ENCODE results near the gene LIMA1. TPM values are rescaled to one million over a fixed set of nuclear protein-coding genes. Genes with fewer than 3 reads are reported as not detected.
A peak's percentile ranks its signal among the peaks of the same experiment; 100 is the strongest.

LIMA1 gene
- total RNA-seq, 2 donors from 2014 or later = 20.1 to 26.0 TPM

DNA sequence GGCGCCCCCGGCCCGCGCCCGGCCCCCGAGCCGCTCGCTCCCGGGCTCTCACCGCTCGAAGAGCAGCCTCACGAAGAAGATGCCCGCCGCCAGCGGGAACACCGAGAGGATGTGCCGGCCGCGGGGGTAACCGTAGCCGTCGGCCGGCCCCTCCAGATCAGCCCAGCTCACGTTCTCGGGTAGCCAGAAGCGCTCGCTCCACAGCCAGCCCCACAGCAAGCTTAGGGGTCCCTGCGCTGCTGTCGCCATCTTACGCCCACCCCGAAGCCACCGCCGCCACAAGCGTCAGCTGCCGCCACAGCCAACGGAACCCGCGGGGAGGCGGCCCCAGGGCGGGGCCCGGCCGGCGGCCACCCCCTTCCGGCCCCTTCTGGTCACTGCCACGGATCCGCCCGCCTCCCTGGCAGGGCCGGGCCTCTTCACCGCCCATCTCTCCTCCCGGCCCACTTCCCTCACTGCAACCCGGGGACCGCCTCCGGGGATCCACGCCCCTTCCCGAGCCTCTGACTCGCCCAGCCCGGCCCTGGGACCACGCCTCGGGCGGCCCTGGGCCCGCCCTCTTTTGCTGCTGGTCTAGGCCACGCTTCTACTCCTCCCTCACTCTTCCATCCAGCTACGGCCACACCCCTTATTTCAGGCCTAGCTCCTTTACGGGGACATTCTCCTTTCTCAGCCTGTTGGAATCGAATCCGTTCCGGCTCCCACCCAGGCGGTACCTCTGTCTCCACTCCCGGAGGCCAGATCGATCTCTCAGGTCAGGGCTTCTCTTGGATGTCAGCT lies 116.1 kb downstream of the LIMA1 start, which contains the start of gene CERS5:
CERS5 (minus strand) TSS at position 321 of the 780 bp plus-strand sequence; CDS start at position 249, 72 bp downstream.
- H3K4me3 Mint-ChIP-seq = peak within 1 kb of the TSS; percentile 96
- H3K4me1 ChIP-seq (ENCODE audit: control insufficient read depth, insufficient read depth, low read length) = no peaks in the 10 kb centered on the region
- peaks cover 10% of the 10 kb centered on the region for H3K36me3 Mint-ChIP-seq (ENCODE audit: low read depth)
- peak; percentile 100 for DNase-seq
- peak within 1 kb of the TSS; percentile 97 for H3K27ac Mint-ChIP-seq
- TF ChIP-seq, protein P1, sequence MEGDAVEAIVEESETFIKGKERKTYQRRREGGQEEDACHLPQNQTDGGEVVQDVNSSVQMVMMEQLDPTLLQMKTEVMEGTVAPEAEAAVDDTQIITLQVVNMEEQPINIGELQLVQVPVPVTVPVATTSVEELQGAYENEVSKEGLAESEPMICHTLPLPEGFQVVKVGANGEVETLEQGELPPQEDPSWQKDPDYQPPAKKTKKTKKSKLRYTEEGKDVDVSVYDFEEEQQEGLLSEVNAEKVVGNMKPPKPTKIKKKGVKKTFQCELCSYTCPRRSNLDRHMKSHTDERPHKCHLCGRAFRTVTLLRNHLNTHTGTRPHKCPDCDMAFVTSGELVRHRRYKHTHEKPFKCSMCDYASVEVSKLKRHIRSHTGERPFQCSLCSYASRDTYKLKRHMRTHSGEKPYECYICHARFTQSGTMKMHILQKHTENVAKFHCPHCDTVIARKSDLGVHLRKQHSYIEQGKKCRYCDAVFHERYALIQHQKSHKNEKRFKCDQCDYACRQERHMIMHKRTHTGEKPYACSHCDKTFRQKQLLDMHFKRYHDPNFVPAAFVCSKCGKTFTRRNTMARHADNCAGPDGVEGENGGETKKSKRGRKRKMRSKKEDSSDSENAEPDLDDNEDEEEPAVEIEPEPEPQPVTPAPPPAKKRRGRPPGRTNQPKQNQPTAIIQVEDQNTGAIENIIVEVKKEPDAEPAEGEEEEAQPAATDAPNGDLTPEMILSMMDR (conservative IDR thresholded peaks at IDR 0.05) = peak; percentile 58
- WGBS, 2 experiments (ENCODE audit: insufficient coverage in 1 of 2, insufficient read length in 1 of 2) = 0% methylated on average over 50 to 70 of the region's 70 CpGs
- H3K9me3 ChIP-seq (ENCODE audit: control insufficient read depth, low read length) = peaks cover 15% of the 10 kb centered on the region
- peaks cover 15% of the 10 kb centered on the region for H3K4me1 Mint-ChIP-seq
- H3K36me3 ChIP-seq (ENCODE audit: control insufficient read depth, insufficient read depth, low read length) = peaks cover 5% of the 10 kb centered on the region
- H3K27me3 Mint-ChIP-seq (ENCODE audit: insufficient read depth) = no peaks in the 10 kb centered on the region
- peak within 1 kb of the TSS; percentile 97 for H3K27ac ChIP-seq (ENCODE audit: low read depth, low read length)
- peak within 1 kb of the TSS; percentile 95 for H3K4me3 ChIP-seq (ENCODE audit: low read length)
- H3K27me3 ChIP-seq (ENCODE audit: control insufficient read depth, insufficient read depth, low read length, poor library complexity, severe bottlenecking) = no peaks in the 10 kb centered on the region
- H3K9me3 Mint-ChIP-seq = peaks cover 11% of the 10 kb centered on the region
- peak within 1 kb of the TSS; percentile 71 for H3K9ac ChIP-seq (ENCODE audit: extremely low read depth, low read length, poor library complexity, severe bottlenecking)

DNA sequence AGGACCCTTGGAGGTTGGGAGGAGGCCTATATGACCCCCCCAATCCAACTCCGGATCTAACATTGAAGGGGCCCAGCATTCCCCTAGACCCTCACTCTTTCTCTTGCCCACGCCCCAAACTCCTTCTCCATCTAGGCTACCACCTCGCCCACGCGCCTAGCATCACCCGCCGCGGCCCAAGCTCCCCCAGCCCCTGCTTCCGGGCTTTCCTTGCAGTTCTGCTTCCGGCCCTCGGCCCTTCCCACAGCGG lies 116.6 kb downstream of the LIMA1 start:
- Mint-ChIP-seq H3K9me3 (peaks cover 11% of the 10 kb centered on the region), H3K36me3 (ENCODE audit: low read depth) (peaks cover 10% of the 10 kb centered on the region), H3K27me3 (ENCODE audit: insufficient read depth) (no peaks in the 10 kb centered on the region), H3K27ac (peak overlapping the region; percentile 97), H3K4me1 (peaks cover 15% of the 10 kb centered on the region), H3K4me3 (peak overlapping the region; percentile 96)
- 0 to 1% methylated on average over 1 to 12 of the region's 12 CpGs for WGBS, 2 experiments (ENCODE audit: insufficient coverage in 1 of 2, insufficient read length in 1 of 2)
- H3K36me3 ChIP-seq (ENCODE audit: control insufficient read depth, insufficient read depth, low read length) = peaks cover 5% of the 10 kb centered on the region
- peak overlapping the region; percentile 95 for H3K4me3 ChIP-seq (ENCODE audit: low read length)
- H3K27me3 ChIP-seq (ENCODE audit: control insufficient read depth, insufficient read depth, low read length, poor library complexity, severe bottlenecking) = no peaks in the 10 kb centered on the region
- H3K27ac ChIP-seq (ENCODE audit: low read depth, low read length) = peak overlapping the region; percentile 97
- TF ChIP-seq, protein P1 (conservative IDR thresholded peaks at IDR 0.05) = no peak
- H3K4me1 ChIP-seq (ENCODE audit: control insufficient read depth, insufficient read depth, low read length) = no peaks in the 10 kb centered on the region
- no peak for DNase-seq
- H3K9ac ChIP-seq (ENCODE audit: extremely low read depth, low read length, poor library complexity, severe bottlenecking) = peak overlapping the region; percentile 71
- peaks cover 15% of the 10 kb centered on the region for H3K9me3 ChIP-seq (ENCODE audit: control insufficient read depth, low read length)

DNA sequence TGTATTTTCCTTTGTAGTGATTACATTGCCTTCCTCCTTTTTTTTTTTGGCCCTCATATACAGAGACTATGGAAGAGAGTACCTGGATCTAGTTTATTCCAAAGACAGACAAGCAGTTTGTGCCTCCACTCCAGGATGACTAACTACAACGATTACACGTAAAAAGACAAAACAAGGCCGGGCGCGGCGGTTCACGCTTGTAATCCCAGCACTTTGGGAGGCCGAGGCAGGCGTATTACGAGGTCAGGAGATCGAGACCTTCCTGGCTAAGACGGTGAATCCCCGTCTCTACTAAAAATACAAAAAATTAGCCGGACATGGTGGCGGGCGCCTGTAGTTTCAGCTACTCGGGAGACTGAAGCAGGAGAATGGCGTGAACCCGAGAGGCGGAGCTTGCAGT lies 118.4 kb downstream of the LIMA1 start:
- DNase-seq = no peak
- Mint-ChIP-seq H3K27me3 (ENCODE audit: insufficient read depth) (no peaks in the 10 kb centered on the region), H3K27ac (peak overlapping the region; percentile 46), H3K9me3 (peaks cover 5% of the 10 kb centered on the region), H3K4me3 (no peak overlapping the region), H3K4me1 (peaks cover 24% of the 10 kb centered on the region), H3K36me3 (ENCODE audit: low read depth) (peaks cover 10% of the 10 kb centered on the region)
- Histone ChIP-seq H3K27me3 (ENCODE audit: control insufficient read depth, insufficient read depth, low read length, poor library complexity, severe bottlenecking) (no peaks in the 10 kb centered on the region), H3K9ac (ENCODE audit: extremely low read depth, low read length, poor library complexity, severe bottlenecking) (no peak overlapping the region), H3K4me3 (ENCODE audit: low read length) (no peak overlapping the region), H3K4me1 (ENCODE audit: control insufficient read depth, insufficient read depth, low read length) (no peaks in the 10 kb centered on the region), H3K27ac (ENCODE audit: low read depth, low read length) (no peak overlapping the region), H3K9me3 (ENCODE audit: control insufficient read depth, low read length) (peaks cover 11% of the 10 kb centered on the region), H3K36me3 (ENCODE audit: control insufficient read depth, insufficient read depth, low read length) (peaks cover 5% of the 10 kb centered on the region)
- 95 to 97% methylated on average over 11 to 14 of the region's 20 CpGs for WGBS, 2 experiments (ENCODE audit: insufficient coverage in 1 of 2, insufficient read length in 1 of 2)
- TF ChIP-seq, protein P1 (conservative IDR thresholded peaks at IDR 0.05) = no peak
